Stimulated activated CD4-positive, alpha-beta T cell treated with anti-CD3 and anti-CD28 coated beads, Interleukin-15, amount 100 ng/mL, for 1 hour (primary cell): ENCODE measurements around the gene TRAF5.
"Not testable (repeated sequence)": the region's sequence is repeated elsewhere in the genome, so short reads cannot be mapped to it uniquely, and the experiment has no call there.

Experiments used
- DNase-seq, 2 donors: peaks; one replicate each; pipeline ENCODE4 v3.0.0-alpha.2; 2020; ENCODE audit warnings: low read depth in 1 of 2, low spot score in 1 of 2

Gene TRAF5

DNA sequence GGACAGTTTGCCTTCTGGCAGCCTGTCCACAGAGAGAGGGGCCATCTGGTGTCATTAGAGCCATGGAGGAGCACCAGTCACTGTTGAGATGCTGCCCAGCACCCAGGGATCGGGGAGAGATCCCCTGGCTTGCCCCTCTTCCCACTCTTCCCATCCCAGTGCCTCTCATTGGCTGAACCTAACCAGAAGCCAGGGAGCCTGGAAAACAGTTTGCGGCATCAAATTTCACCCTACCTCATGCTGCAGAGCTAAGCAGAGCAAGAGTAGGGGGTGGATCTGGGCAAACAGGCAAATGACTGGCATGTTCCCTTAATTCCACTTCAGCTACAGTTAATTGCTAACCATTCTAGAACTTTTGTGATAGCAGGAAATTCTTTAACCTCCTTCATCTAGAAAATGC, 19.1 kb downstream of the TRAF5 start:
- DNase-seq: no peak

DNA sequence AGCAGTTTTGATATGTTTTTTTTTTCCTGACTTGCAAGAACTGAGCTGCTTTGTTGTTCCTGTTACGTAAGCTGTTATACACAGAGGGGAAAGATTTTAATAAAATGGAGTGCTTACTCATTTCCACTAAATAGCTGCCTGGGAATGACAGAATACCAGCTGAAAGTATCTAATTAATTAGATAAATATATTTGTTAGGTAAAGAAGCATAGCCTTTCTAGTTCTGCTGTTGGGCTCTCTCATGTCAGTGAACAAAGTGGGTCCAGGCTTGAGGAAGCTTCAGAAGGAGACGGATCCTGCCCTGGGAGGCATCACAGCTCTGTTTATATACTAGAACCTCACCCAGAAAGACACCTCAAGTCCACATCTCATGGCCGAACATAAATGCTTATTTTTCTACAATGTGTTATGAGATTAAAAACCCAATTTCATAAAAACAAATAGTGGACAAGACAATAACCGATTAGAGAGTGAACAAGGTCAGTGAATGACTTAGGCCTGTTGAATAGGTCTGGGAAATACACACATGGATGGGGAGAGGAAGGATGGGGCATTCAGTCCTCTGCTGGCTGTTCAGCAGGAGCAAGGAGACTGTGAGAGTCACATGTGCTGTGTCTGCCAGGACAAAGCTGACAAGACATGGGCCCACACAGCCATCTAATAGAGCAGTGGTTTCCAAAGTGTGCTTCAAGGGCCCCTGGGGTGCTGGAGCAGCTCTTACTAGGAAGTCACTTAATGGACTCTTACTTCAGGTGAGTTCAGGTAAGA, 20.6 kb downstream of the TRAF5 start:
- no peak for DNase-seq

DNA sequence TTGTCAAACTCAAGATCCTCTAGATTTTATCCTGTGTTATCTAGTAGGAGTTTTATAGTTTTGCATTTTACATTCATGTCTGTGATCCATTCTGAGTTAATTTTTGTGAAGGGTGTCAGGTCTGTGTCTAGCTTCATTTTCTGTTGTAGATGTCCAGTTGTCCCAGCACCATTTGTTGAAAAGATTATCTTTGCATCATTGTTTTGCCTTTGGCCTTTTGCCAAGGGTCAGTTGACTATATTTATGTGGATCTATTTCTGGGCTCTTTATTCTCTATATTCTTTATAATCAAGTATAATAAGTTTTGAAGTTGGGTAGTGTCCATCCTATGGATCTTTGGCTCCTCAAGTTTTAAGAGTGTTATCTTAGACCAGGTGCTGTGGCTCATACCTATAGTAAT, 21.9 kb downstream of the TRAF5 start:
- no peak for DNase-seq

DNA sequence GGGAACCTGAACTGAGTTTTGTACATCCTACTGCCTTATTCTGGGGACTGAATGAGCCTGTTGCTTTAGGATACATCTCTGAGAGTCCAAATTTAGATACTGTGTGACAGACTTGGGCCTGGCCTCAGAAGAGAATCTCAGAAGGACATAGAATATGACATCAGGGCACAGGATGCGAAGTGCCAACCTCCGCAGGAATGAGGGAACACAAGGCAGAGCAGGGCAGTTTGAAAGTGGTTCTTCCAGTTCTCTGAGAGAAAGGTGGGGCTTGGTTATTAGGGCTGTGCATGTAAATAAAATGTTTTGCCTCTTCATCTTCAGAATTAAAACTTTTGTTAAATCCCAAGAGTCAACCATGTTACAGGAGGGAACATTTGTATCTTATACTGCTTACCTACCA, 23.1 kb downstream of the TRAF5 start:
- no peak for DNase-seq

DNA sequence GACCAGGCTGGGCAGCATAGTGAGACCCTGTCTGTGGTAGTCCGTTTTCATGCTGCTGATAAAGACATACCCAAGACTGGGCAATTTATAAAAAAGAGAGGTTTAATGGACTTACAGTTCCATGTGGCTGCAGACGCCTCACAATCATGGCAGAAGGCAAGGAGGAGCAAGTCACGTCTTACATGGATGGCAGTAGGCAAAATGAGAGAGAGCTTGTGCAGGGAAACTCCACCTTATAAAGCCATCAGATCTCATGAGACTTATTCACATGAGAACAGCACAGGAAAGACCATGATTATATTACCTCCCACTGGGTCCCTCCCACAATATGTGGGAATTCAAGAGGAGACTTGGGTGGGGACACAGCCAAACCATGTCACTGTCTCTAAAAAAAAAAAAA, 25.4 kb downstream of the TRAF5 start:
- not testable (repeated sequence) for DNase-seq

DNA sequence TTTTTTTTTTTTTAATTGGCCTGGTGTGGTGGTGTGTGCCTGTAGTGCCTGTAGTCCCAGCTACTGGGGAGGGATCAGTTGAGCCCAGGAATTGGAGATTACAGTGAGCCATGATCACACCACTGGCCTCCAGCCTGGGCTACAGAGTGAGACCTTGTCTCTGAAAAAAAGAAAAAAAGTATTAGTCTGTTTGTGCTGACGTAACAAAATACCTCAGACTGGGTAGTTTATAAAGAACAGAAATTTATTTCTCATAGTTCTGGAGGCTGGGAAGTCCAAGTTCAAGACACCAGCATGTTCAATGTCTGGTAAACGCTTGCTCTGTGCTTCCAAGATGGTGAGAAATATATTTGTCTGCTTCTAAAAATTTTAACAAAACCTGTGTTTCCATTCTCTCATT, 25.8 kb downstream of the TRAF5 start:
- DNase-seq: no peak

DNA sequence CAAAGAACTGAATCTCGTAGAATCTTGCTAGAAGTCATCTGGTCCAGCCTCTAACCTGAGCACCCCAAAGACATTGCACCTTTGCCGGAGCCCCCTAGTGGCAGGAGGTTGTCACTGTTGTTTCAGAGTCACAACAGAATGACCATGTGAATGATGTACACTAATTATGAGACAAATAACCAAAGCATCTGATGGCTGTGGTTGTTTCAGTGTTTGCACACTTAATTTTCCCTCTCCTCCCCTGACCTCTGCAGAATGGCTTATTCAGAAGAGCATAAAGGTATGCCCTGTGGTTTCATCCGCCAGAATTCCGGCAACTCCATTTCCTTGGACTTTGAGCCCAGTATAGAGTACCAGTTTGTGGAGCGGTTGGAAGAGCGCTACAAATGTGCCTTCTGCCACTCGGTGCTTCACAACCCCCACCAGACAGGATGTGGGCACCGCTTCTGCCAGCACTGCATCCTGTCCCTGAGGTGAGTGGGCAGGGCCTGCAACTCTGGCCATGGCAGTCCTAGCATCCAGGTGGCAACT, 26.4 kb downstream of the TRAF5 start:
- peak in 1 of 2 donors; percentile 42 for DNase-seq

DNA sequence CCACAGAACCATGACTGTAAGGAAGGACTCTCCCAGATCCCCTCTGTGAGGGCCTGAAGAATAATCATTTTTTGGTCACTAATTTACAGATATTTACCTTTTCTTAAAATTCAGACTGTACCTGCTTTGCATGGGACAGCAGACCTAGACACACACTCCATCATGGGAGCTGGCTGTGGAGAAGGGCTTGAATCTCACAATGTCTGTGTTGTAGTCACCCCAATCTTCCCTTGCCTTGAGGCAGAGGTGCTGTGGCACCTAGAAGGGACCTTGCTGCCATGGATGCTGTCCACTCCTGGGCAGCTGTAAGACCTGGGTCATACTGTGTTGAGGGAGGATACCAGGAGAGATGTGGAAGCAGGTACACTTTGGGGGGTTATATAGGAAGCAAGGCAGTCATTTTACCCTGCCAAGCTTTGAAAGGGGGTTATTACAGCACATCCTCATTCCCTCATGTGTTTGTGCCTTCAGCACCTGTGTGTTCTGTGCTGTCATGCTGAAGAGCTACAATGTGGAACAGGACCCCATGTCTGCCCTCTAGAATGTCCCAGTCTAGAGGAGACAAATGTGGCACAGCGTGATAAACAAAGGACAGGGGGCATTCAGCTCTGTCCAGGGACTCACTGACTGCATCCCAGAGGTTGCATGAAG, 27.1 kb downstream of the TRAF5 start:
- no peak for DNase-seq

DNA sequence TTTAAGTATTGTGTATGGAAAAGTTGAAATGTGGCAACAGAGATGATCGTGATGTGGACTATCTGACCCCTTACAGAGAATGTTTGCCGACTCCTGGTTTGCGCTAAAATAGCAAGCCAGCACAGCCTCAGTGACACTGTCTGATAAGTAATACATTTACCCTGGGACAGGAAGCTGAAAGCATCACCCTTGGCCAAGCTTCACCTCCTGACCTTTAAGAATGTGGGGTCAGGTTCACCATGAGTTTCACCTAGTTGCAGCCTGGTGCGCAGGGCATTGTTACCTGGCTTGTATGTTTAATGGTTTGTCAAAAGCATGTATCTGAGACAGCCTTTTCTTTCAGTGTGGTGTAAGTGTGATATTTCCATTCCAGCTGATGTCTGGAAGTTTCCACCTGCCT, 29.2 kb downstream of the TRAF5 start:
- no peak for DNase-seq

DNA sequence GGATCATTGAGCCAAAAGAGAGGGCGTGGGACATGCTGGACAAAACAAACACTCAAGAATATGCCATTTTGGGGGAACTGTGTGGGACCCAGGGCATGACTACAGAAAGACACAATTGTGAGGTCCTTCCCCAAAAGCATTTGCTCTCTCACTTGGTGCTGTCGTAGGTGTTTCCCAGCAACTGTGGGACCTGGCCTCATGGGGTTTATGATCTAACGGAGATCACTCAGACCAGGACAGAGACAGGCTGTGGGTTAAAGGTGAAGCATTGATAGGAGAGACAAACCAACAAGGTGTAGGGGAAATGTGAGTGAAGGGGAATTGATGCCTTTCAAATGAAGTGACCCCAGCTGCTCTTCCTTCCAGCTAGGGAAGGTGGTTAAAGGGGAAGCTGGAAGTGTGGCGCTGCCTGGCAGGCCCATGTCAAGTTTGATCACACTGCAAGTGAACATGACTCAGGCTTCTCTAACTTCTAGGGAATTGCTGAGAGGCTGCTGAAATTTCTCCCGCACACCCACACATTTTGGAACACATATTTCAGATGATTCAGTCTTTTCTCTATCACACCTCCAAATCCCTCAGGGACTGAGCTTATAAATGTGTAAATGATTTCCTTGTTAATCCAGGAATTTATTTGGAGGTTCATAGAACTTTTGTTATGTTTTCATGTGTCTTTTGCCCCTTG, 30.2 kb downstream of the TRAF5 start:
- DNase-seq: no peak

DNA sequence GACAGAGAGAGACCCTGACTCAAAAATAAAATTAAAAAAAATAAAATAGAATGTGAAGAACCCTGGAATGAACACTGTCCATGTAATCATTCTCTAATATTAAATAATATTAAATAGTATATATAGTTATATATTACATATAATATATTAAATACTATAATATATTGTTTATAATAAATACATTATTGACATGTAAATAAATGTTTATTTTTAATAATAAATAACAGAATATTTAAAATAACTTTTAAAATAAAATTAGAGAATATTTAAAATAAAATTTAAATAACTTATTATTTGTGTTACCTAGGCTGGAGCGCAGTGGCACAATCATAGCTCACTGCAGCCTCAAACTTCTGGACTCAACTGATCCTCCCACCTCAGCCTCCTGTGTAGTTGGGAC, 32.1 kb downstream of the TRAF5 start:
- DNase-seq: no peak

DNA sequence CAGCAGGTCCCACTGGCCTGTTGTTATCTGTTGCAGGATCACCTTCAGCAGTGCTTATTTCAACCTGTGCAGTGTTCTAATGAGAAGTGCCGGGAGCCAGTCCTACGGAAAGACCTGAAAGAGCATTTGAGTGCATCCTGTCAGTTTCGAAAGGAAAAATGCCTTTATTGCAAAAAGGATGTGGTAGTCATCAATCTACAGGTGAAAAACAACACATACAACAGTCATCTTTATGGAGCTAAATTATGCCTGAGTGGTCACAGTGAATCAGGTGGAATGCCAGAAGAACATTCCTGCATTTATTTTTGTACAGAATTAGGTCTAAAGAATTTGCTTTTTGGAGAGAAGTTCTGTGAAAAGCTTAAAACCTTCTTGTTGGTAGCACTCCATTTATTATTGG, 33.2 kb downstream of the TRAF5 start:
- DNase-seq: no peak

DNA sequence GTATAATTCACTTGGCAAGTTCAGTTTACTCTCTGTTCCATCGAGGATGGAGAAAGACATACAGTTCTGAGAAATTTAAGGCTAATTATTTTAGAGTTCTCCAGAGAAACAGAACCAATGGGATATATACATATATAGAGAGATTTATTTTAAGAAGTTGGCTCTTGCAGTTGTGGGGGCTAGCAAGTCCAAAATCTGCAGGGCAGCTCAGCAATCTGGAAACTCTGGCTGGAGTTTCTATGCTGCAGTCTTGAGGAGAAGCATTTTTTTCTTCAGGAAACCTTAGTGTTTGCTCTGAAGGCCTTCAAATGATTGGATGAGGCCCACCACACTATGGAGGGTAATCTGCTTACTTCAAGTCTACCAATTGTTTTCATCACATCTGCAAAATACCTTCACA, 34.6 kb downstream of the TRAF5 start:
- no peak for DNase-seq

DNA sequence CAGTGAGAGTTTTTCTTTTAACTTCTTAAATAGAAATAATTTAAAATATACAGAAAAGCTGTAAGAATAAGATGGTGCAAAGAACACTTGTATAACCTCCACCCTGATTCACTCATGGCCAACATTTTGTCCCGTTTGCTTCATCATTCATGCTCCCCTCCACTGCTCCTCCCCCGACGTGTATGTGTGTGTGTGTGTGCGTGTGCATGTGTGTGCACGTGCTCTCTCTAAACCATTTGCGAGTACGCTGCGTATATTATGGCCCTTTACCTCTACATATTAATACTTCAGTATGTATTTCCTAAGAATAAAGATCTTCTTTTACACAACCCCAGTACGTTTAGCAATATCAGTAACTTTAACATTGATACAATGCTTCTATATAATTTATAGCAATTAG, 43.0 kb downstream of the TRAF5 start:
- no peak for DNase-seq

DNA sequence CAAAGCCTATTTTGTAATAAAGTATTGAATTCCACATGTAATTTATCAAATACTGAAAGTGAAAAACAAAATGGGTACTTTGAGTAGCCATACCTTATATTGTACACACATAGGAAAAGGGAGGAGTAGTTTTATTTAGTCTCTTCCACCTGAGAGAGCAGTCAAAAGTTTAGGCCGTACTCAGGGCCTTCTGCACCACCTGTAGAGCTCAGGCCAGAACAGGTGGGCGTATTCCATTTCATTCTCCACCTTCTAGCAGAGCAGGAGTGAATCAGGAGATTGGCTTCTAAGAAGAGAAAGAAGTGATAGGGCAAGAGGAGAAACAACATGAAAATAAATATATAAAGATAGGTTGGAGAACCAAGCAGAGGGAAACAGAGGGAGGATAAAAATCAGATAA, 44.0 kb downstream of the TRAF5 start:
- DNase-seq: no peak

DNA sequence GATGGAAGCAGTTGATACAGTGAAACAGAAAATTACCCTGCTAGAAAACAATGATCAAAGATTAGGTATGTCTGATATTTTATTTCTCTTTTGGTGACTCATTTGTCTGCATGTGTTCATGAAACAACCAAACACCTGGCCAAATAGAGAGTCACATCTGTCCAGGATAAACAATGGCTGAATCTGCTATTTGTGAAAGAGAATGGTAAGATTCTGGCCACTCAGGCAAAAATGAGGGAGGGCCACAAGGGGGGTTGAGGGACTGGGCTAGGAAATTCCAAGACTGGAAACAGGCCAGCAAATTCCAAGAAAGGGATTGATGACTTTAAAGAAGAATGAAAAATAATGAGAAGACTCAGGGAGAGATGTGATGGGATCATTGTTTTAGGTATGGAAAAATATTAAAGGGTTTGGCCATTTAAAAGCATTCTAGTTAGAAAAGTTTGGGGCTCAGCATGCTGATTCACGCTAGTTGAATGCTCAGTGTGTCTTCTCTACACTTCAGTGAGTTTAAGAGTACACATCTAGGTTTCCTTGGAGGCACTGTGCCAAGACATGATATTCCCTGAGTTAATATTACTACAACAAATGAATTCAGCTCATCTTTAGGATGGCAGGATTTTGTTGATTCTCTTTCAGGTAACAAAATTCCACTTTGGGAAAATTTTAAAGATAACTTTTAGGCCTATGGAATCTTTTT, 44.9 kb downstream of the TRAF5 start:
- DNase-seq: no peak

DNA sequence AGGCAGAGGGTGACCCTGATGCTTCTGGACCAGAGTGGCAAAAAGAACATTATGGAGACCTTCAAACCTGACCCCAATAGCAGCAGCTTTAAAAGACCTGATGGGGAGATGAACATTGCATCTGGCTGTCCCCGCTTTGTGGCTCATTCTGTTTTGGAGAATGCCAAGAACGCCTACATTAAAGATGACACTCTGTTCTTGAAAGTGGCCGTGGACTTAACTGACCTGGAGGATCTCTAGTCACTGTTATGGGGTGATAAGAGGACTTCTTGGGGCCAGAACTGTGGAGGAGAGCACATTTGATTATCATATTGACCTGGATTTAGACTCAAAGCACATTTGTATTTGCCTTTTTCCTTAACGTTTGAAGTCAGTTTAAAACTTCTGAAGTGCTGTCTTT, 45.8 kb downstream of the TRAF5 start:
- DNase-seq: no peak

DNA sequence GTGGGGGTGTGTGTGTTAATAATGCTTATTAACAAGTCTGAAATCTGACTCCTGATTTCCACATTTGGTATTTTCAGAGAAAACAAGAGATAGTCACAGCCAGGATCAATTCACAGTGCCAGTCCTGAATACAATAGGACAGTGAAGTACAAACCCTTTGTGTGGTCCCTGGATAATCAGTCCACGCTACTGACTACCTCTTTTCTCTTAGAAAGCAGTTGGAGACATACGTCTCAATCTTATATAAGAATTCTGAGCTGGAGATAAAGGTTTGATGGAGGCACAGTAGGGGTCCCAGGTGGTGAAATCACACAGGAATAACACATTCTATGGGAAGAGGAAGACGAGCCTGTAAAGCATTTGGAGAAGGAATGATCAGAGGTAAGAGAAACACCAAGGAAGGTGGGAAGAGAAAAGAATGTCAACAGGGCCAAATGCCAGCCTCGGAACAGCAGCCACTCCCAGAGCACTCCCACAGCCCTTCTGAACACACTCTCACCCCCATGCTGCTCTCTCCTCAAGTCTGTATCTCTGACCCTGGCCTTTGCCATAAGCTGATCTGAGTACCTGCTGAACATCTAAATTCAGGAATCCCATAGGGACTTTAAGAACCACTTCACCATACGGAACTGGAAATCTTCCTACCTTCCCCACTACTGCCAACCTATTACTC, 48.6 kb downstream of the TRAF5 start:
- DNase-seq: no peak

DNA sequence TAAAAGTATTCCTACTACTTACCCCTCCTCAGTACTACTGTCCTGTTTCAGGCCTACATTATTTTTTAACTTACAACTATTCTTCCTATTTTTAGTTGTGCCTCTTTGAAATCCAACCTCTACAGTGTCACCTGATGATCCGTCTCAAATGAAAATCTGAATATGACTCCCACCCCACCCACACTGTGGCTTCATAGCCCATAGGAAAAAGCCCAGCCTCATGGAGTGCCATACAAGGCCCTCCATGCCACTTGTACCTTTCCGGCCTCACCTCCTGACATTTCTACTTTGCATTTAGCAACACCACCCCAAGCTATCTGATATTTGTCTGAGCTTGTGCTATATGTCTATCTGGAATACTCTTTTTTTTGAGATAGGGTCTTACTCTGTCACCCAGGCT, 49.3 kb downstream of the TRAF5 start:
- no peak for DNase-seq

DNA sequence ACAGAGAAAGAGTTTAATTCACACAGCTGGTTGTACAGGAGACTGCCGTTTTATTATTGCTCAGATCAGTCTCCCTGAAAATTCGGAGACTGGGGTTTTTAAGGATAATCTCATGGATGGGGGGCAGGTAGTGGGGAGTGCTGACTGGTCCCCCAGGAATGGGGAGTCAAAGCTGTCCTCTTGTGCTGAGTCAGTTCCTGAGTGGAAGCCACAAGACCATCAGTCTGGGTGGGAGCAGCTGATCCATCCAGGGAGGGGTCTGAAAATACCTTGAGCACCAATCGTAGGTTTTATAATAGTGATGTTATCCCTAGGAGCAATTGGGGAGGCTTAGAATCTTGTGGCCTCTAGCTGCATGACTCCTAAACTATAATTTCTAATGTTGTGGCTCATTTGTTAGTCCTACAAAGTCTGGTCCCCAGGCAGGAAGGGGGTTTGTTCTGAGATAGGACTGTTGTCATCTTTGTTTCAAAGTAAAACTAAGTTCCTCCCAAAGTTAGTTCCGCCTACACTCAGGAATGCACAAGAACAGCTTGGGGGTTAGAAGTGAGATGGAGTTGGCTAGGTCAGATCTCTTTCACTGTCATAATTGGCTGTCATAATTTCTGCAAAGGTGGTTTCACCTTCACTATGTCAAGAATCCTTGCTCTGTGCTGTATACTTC, 50.3 kb downstream of the TRAF5 start:
- no peak for DNase-seq
